Fibroblast of pulmonary artery (primary cell): ENCODE results near the gene MEGF8.

ENCODE experiments used
- DNase-seq: peaks from one replicate; pipeline ENCODE4 v3.0.0-alpha.2; 2010; ENCODE audit warnings: low read depth
- H3K4me3 ChIP-seq: replicated peaks from 2 replicates; pipeline ENCODE4 v1.5.1; 2011; ENCODE audit warnings: low read depth, mild to moderate bottlenecking, control low read depth, low read length, moderate library complexity
- CTCF ChIP-seq: IDR thresholded peaks from 2 replicates; pipeline ENCODE4 v1.5.1; 2011; ENCODE audit warnings: mild to moderate bottlenecking, control low read depth, low read length, inconsistent platforms; ENCODE audit errors: missing control alignments

The MEGF8 gene

GRCh38 chr19:42295831-42296525 lies 29.5 kb upstream of the MEGF8 start:
- TF ChIP-seq CTCF: peak; percentile 95
- no peak overlapping the region for H3K4me3 ChIP-seq
- peak; percentile 66 for DNase-seq

DNA sequence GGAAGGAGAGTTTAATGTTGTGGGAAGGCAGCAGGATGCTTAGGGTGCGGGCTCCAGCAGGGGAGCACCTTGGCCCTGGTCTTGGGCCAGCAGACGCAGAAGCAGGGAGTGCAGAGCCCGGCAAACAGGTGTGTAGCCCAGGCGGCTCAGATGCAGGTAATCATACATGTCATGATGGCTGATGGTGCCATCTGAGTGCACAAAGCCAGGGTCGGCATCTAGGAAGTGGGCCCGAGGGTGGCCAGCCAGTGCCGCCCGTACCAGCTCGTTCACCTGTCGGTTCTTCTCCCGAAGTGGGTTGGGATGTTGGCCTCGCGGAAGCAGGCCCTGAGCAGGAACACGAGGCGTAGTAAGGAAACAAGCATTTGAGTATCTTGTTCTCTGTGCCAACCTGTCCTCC lies 28.4 kb upstream of the MEGF8 start:
- H3K4me3 ChIP-seq: no peak overlapping the region
- DNase-seq: no peak
- TF ChIP-seq CTCF: no peak

DNA sequence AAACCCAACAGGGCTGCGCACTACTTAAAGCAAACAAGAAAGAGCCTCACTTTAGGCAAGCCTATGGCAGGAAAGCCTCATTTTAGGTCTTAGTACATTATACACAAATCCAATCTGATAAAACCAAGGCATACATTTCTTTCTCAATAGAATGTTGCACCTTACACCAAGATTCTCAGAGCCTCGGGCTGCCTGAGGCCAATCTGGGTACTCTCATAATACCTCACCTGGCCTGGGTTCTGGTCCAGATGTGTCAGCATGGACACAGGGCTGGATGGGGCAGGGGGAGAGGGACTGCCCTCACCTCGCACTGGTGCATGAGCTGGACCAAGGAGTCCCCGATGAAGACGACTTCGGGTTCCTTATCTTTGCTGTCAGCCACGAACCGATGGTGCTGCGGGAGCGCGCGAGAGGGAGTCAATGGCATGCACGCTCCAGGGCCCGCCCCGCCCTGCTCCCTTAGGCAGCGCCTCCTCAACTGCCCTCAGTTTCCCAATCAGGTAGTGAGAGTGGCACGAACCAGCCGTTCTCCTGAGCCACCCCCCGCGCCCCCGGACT lies 23.7 kb upstream of the MEGF8 start, which contains the start of gene PRR19:
Gene PRR19 (plus strand): TSS at position 487 of the 558 bp plus-strand sequence. CDS start 7,453 bp downstream, outside the sequence.
- peak within 1 kb of the TSS; percentile 73 for H3K4me3 ChIP-seq
- TF ChIP-seq CTCF: no peak
- no peak for DNase-seq

GRCh38 chr19:42303101-42303464 lies 22.4 kb upstream of the MEGF8 start:
- no peak for DNase-seq
- H3K4me3 ChIP-seq: peak overlapping the region; percentile 73
- TF ChIP-seq CTCF: no peak

GRCh38 chr19:42303876-42304275 lies 21.6 kb upstream of the MEGF8 start:
- no peak for TF ChIP-seq CTCF
- DNase-seq: no peak
- no peak overlapping the region for H3K4me3 ChIP-seq

DNA sequence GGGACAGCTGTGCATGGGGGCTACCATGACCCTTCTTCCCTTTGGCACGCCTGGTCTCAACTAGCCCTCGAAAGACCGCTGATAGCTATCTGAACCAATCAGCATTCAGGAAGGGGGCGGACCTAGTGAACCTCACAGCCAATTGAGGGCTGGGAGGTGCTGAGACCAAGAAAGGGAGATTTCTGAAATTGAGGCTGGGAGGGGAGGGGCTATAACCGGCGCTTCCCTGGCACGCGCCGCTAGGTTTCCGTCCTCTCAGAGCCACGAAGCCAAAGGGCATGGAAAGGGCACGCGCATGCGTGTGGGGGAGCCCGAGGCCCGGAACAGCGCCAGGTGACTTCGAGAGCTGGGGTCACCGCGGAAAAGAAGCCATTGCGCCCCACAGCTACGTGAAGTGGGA lies 18.8 kb upstream of the MEGF8 start:
- no peak for TF ChIP-seq CTCF
- no peak for DNase-seq
- no peak overlapping the region for H3K4me3 ChIP-seq

- DNase-seq: no peak
- H3K4me3 ChIP-seq: no peak overlapping the region
- TF ChIP-seq CTCF: no peak
Observed at GRCh38 chr19:42309686-42310085, 15.7 kb upstream of the MEGF8 start.
